Activated CD8-positive, alpha-beta memory T cell treated with anti-CD3 and anti-CD28 coated beads, Interleukin-2, amount 10 ng/mL, durations not matched to agents 7 days and 5 days (primary cell): ENCODE measurements around the gene IKZF1. TPM values are rescaled to one million over a fixed set of nuclear protein-coding genes. Genes with fewer than 3 reads are reported as not detected.

Source experiments
- total RNA-seq, 2 experiments: library from RNA; stranded (reverse); gene quantifications; one replicate each; pipeline ENCODE4 v1.2.3, GENCODE V29; 2021

The IKZF1 gene
- total RNA-seq, 2 experiments from 2014 or later, result 348 to 374 TPM

Other genes with a start within 250 kb of the IKZF1 start
- gene ZPBP, start 211.5 kb upstream of the IKZF1 start, total RNA-seq, result not detected
- gene FIGNL1, start 145.6 kb downstream of the IKZF1 start, total RNA-seq, result 10 to 100 TPM; 40.6 to 48.7 TPM